SK-MEL-5 (cell line): Measurements from ENCODE around the gene MORN4. TPM values are rescaled to one million over a fixed set of nuclear protein-coding genes. Genes with fewer than 3 reads are reported as not detected.

Source experiments
- DNase-seq: peaks from one replicate; pipeline ENCODE4 v3.0.0-alpha.2; 2016; ENCODE audit warnings: low read depth, low spot score
- in situ Hi-C: cut with HindIII; loops from 2 replicates; pipeline ENCODE4 v1.10.0; 2016; ENCODE audit warnings: low sequenced_read_pairs, high pct_unique_total_duplicates, low pct_unique_long_range_greater_than_20kb
- total RNA-seq: library from RNA; depleted of rRNA; stranded (reverse); fragments of >200 nt; shearing (Covaris generic); gene quantifications from 2 replicates; pipeline ENCODE4 v1.2.3, GENCODE V29; 2014

The MORN4 gene
- total RNA-seq, 1 experiment from 2014 or later = 3.5 TPM

GRCh38 chr10:97608991-97609561 is 24.2 kb downstream of the MORN4 start:
- no peak for DNase-seq
- in situ Hi-C loops = no loop called here

- in situ Hi-C loops = no loop called here
- DNase-seq = no peak
Observed at GRCh38 chr10:97607095-97607636, 26.1 kb downstream of the MORN4 start.

- DNase-seq = no peak
- in situ Hi-C loops = no loop called here
Observed at GRCh38 chr10:97601268-97602215, 31.8 kb downstream of the MORN4 start.

GRCh38 chr10:97600616-97601015 is 32.7 kb downstream of the MORN4 start:
- in situ Hi-C loops = no loop called here
- DNase-seq = no peak

- DNase-seq = no peak
- in situ Hi-C loops = no loop called here
Observed at GRCh38 chr10:97599272-97599619, 34.1 kb downstream of the MORN4 start.

- DNase-seq = no peak
- in situ Hi-C loops = no loop called here
Observed at GRCh38 chr10:97598407-97599271, 34.7 kb downstream of the MORN4 start.

- in situ Hi-C loops = no loop called here
- DNase-seq = no peak
Observed at GRCh38 chr10:97597778-97598177, 35.5 kb downstream of the MORN4 start.

- in situ Hi-C loops = no loop called here
- no peak for DNase-seq
Observed at GRCh38 chr10:97596101-97597082, 36.9 kb downstream of the MORN4 start.

GRCh38 chr10:97593421-97593820 is 39.9 kb downstream of the MORN4 start:
- in situ Hi-C loops = no loop called here
- no peak for DNase-seq

- in situ Hi-C loops = no loop called here
- DNase-seq = no peak
Observed at GRCh38 chr10:97590748-97591495, 42.4 kb downstream of the MORN4 start.

GRCh38 chr10:97590082-97590747 is 43.1 kb downstream of the MORN4 start:
- in situ Hi-C loops = no loop called here
- no peak for DNase-seq

- no peak for DNase-seq
- in situ Hi-C loops = no loop called here
Observed at GRCh38 chr10:97589479-97589878, 43.8 kb downstream of the MORN4 start, which contains the start of gene C10orf62. Gene C10orf62, plus strand, starts transcription at chr10:97589721. Its CDS starts 177 bp downstream, at chr10:97589898.

GRCh38 chr10:97587183-97587582 is 46.1 kb downstream of the MORN4 start:
- in situ Hi-C loops = no loop called here
- no peak for DNase-seq

- in situ Hi-C loops = no loop called here
- no peak for DNase-seq
Observed at GRCh38 chr10:97585439-97585811, 47.9 kb downstream of the MORN4 start.

- DNase-seq = no peak
- in situ Hi-C loops = no loop called here
Observed at GRCh38 chr10:97584798-97585438, 48.4 kb downstream of the MORN4 start.
